Stimulated activated CD8-positive, alpha-beta memory T cell treated with anti-CD3 and anti-CD28 coated beads, Interleukin-4, amount 100 ng/mL, for 4 hours (primary cell): ENCODE data around the gene CKLF.
A peak's percentile ranks its signal among the peaks of the same experiment; 100 is the strongest.
"Not testable (repeated sequence)": the region's sequence is repeated elsewhere in the genome, so short reads cannot be mapped to it uniquely, and the experiment has no call there.

Experiments used
- DNase-seq, 2 donors: peaks; one replicate each; pipeline ENCODE4 v3.0.0-alpha.2; 2020; ENCODE audit warnings: low read depth in 2 of 2, low spot score in 1 of 2

The CKLF gene

GRCh38 chr16:66542396-66542795, 10.0 kb upstream of the CKLF start:
- DNase-seq, result no peak

GRCh38 chr16:66543541-66543940, 8.8 kb upstream of the CKLF start:
- DNase-seq, result no peak

- DNase-seq, result no peak
These were observed 8.2 kb upstream of the CKLF start for GRCh38 chr16:66544016-66544757.

GRCh38 chr16:66547101-66547989, 5.0 kb upstream of the CKLF start:
- DNase-seq, result no peak

GRCh38 chr16:66548068-66548467, 4.3 kb upstream of the CKLF start:
- DNase-seq, result no peak

- DNase-seq, result no peak
These were observed 3.5 kb upstream of the CKLF start for GRCh38 chr16:66548868-66549267.

- DNase-seq, result peak in 1 of 2 donors; percentile 38
These were observed 2.9 kb upstream of the CKLF start, which contains the start of gene TK2 for GRCh38 chr16:66549284-66550131. Gene TK2, minus strand, starts transcription at chr16:66550122. Its CDS starts 61 bp downstream, at chr16:66550061.

- peak; percentile 31 to 38 for DNase-seq
These were observed 1.0 kb upstream of the CKLF start for GRCh38 chr16:66551348-66551759.

- no peak for DNase-seq
These were observed 539 bp upstream of the CKLF start for GRCh38 chr16:66551788-66552285.

GRCh38 chr16:66553223-66553622, 847 bp downstream of the CKLF start:
- no peak for DNase-seq

- no peak for DNase-seq
These were observed 1.6 kb downstream of the CKLF start for GRCh38 chr16:66554021-66554420.

GRCh38 chr16:66554495-66554894, 2.1 kb downstream of the CKLF start:
- no peak for DNase-seq

- no peak for DNase-seq
These were observed 7.7 kb downstream of the CKLF start for GRCh38 chr16:66560107-66560506.

- no peak for DNase-seq
These were observed 9.2 kb downstream of the CKLF start for GRCh38 chr16:66561381-66562080.

- no peak for DNase-seq
These were observed 10.0 kb downstream of the CKLF start for GRCh38 chr16:66562409-66562808.

GRCh38 chr16:66562986-66563385, 10.6 kb downstream of the CKLF start:
- no peak for DNase-seq

- DNase-seq, result no peak
These were observed 11.4 kb downstream of the CKLF start for GRCh38 chr16:66563574-66564334.

GRCh38 chr16:66566051-66566901, 13.9 kb downstream of the CKLF start, which contains the start of gene CMTM1:
Gene CMTM1, plus strand, starts transcription at chr16:66566439. Its CDS starts 75 bp downstream, at chr16:66566514.
- no peak for DNase-seq

GRCh38 chr16:66567270-66567669, 14.9 kb downstream of the CKLF start:
- not testable (repeated sequence) for DNase-seq
